Measurements from ENCODE around the gene CBX5.

The CBX5 gene

DNA sequence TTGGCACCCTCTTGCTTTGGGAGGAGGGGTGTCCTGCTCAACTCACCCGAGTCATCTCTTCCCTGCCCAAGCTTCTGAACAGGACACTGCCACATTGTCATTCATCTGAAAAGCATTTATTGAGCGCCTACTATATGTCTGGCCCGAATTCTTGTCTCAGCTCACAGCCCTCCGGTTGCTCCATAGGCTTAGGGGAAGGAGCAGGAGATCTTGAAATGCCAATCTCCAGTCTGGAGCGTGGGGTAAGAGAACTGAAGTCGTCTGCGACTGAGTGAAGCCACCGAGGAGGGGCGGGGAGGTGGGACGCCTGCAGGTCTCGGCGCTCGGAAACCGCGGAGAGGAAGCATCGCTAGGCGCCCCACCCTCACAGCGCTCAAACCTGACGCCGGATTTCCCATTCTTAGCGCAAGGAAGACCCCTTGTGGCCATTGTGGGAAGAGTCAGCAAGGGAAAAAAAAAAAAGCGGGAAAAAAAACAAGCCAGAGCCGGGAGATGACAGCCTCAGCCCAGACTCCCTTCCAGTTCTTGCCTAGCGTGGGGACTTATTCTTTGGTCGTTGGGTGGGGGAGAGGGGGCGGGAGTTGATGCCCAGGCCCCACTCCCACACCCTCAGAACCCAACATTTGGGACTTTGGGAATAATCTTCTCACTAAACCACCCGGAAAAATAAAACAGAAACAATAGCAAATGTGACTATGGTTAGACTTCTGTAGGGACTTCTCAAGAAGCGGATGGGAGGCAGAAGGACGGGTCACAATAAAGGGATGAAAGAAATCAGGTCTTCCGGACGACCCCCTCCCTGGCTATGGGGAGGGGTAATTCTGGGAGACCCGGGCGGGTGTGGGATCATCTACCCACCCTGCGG lies 62.9 kb downstream of the CBX5 start:
- TF ChIP-seq, protein P1, sequence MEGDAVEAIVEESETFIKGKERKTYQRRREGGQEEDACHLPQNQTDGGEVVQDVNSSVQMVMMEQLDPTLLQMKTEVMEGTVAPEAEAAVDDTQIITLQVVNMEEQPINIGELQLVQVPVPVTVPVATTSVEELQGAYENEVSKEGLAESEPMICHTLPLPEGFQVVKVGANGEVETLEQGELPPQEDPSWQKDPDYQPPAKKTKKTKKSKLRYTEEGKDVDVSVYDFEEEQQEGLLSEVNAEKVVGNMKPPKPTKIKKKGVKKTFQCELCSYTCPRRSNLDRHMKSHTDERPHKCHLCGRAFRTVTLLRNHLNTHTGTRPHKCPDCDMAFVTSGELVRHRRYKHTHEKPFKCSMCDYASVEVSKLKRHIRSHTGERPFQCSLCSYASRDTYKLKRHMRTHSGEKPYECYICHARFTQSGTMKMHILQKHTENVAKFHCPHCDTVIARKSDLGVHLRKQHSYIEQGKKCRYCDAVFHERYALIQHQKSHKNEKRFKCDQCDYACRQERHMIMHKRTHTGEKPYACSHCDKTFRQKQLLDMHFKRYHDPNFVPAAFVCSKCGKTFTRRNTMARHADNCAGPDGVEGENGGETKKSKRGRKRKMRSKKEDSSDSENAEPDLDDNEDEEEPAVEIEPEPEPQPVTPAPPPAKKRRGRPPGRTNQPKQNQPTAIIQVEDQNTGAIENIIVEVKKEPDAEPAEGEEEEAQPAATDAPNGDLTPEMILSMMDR (IDR thresholded peaks at IDR 0.05): peak; percentile 76

GRCh38 chr12:54215989-54216796 lies 63.7 kb downstream of the CBX5 start:
- TF ChIP-seq, protein P1 (IDR thresholded peaks at IDR 0.05): no peak

DNA sequence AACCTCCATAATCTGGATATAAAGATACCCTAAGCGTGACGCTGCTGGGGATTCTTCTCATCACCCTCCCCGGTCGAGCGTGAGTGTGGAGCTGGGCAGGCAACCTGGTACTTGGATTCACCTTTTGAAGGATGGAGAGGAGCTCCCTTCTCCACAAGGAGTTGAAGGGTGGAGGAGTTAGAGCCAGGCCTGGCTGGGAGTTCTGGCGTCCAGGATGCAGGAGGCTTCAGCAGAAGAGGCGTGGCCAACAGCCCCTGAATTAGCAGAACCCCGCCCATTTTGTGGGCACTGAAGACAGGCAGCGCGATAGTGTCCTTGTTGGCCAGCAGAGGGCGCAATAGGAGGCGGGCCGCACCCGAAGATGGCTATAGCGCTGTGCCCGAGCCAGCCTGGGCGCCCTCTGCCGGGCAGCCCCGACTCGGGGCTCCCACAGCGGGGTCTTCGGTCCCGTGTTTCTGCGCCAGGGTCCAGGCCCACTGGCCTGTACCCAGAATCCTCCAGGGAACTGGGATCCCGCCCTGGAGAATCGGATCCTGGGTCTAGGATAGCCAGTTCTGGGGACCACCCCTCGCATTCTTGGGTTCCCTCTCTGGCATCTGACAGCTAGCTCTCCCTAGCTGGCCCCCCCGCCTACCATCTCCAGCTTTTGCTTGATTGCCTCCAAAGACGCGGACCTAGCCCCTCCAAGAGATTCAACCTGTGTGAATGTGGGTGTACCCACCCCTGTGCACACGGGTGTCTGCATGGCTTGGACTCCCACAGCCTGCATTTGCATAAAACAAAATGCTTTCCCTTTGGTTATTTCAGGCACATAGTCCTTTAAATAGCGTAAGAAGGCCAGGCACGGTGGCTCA lies 65.1 kb downstream of the CBX5 start:
- TF ChIP-seq, protein P1 (IDR thresholded peaks at IDR 0.05): peak; percentile 100

GRCh38 chr12:54213079-54213478 lies 66.8 kb downstream of the CBX5 start:
- TF ChIP-seq, protein P1 (IDR thresholded peaks at IDR 0.05): no peak

DNA sequence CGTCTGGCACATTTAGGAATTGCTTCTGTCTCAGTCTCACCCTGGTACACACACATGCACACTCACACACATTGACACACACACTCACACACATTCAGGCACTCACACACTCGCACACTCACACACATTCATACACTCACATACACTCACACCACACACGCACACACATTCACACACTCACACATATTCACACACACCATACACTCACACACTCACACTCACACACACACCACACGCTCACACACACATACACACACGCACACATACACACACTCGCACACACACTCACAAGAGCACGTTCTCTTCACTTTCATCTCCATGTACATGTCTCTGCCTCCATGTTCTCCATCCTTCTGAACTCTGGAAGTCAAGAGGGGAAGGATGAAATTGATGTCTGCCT lies 68.0 kb downstream of the CBX5 start:
- TF ChIP-seq, protein P1 (IDR thresholded peaks at IDR 0.05): no peak

- TF ChIP-seq, protein P1 (IDR thresholded peaks at IDR 0.05): no peak
Observed at GRCh38 chr12:54210400-54210790, 69.5 kb downstream of the CBX5 start.

DNA sequence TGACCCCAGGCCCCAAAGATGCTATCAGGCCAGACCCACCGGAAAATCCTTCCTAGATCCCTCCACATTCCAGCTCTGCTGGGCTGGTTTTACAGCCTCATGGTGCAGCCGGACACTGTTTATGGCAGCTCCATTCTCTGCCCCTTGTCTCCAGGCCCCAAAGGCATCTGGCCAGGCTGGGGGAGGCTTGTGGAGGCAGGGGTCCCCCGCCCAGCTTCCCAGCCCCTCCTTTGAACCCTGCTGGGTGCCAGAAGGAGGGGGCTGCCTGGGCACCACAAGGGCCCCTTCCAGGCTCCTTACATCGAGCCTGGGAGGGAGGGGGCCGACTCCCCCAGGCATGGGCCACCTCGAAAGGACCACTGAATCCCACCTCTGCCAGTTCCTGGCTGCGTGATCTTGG lies 71.3 kb downstream of the CBX5 start:
- TF ChIP-seq, protein P1 (IDR thresholded peaks at IDR 0.05): no peak
